SKM-1 treated with dmso at 0.1 percent for 144 hours (cell line): ENCODE data around the gene PRIMA1.
"Not testable (repeated sequence)": the region's sequence is repeated elsewhere in the genome, so short reads cannot be mapped to it uniquely, and the experiment has no call there.

ENCODE experiments used
- DNase-seq: peaks from one replicate; lab custom pipeline; 2025; ENCODE audit not compliant: unreplicated experiment; lab: John Stamatoyannopoulos, UW

PRIMA1 gene

GRCh38 chr14:93788293-93788542, at the start of gene PRIMA1:
Gene PRIMA1 (minus strand): TSS chr14:93788485. CDS start chr14:93787718, 767 bp downstream.
- no peak for DNase-seq

- DNase-seq, result no peak
Measured at GRCh38 chr14:93834699-93835371, 46.5 kb upstream of the PRIMA1 start.

- DNase-seq, result no peak
Measured at GRCh38 chr14:93832665-93833064, 44.4 kb upstream of the PRIMA1 start.

- no peak for DNase-seq
Measured at GRCh38 chr14:93832081-93832480, 43.8 kb upstream of the PRIMA1 start.

- DNase-seq, result no peak
Measured at GRCh38 chr14:93830753-93831461, 42.6 kb upstream of the PRIMA1 start.

- DNase-seq, result no peak
Measured at GRCh38 chr14:93829839-93830481, 41.7 kb upstream of the PRIMA1 start.

DNA sequence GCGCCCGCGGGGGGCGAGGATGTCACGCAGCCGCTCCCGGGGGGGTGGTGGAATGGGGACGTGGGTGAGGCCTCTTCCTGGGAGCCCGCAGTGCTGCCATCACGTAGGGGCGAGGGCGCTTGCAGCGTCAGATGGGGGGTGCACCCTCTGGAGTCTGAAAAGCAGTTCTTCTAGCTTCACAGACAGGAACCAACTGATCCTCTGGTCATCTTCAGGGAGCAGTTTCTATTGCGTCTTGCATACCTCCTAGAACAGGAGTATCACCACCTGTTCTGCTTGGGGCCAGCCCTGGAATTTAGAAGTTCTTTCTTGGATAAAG, 36.9 kb upstream of the PRIMA1 start:
- DNase-seq, result no peak

DNA sequence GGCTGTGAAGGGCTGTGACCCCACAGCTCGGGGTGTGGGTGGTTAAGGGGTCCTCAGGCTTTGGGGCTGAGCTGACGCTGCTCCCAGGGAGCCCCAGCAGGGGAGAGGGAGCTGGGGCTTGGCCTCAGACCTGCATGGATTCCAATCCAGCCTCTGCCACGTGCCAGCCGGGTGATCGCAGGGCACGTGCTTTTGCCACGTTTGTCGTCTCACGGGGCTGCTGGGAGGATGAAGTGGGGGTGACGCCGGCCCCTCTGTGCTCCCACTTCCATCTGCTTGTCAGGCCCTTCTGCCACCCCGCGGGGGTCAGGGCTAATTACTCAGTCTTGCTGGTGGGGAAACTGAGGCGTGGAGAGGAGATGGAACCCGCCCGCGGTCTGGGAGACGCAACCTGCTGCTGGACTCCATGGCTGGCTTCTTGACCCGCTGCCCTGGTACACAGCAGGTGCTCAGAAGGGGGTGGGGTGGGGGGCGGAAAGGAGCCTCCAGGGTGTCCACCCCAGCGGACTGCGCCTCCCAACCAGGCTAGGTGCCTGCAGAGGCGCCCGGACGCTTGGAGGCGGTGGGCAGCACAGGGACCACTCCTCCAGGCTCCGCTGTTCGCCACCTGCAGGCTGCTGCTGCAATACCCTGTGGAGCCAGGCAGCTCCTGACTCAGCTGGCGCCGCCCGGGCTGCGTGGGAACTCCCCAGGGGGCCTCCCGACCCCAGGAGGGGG, 36.4 kb upstream of the PRIMA1 start:
- DNase-seq, result no peak

DNA sequence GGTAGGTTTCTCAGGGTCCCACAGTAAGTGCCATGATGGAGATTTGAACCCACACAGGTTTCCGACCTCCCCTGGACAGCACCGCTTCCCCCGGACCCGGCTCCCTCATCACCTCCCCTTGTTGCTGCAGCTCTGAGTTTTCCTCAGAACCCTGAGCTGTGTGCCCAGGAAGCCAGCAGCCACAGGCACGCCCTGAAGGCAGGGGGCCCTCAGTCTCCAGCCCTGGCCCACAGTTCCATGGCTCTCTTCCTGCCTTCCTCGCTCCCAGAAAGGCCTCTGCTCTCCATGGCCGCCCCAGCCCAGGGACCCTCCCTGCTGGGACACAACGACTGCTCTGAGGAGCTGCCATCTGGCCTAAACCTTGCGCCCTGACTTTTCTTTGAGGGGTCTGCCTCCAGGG, 35.8 kb upstream of the PRIMA1 start:
- DNase-seq, result no peak

GRCh38 chr14:93821051-93821450, 32.8 kb upstream of the PRIMA1 start:
- DNase-seq, result no peak

GRCh38 chr14:93818857-93819256, 30.6 kb upstream of the PRIMA1 start:
- no peak for DNase-seq

GRCh38 chr14:93811676-93812075, 23.4 kb upstream of the PRIMA1 start:
- no peak for DNase-seq

DNA sequence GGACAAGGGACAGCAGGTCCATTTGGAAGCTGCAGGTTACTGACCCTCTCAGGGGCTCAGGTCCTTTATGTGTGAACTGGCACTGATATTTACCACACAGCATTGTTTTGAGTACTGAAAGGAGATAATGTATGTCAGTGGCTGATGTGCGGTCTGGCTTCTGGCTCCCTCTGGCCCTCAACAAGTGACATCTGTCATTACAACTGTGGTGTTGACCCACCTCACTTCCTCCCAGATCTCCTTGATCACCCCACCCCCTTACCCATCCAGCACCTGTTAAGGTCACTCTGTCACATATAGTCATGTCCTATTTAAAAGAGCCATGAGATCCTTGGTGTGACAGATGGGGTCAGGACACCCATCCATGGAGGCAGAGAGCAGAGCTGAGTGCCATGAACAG, 22.7 kb upstream of the PRIMA1 start:
- DNase-seq, result no peak

- DNase-seq, result not testable (repeated sequence)
Measured at GRCh38 chr14:93809491-93810420, 21.5 kb upstream of the PRIMA1 start.

DNA sequence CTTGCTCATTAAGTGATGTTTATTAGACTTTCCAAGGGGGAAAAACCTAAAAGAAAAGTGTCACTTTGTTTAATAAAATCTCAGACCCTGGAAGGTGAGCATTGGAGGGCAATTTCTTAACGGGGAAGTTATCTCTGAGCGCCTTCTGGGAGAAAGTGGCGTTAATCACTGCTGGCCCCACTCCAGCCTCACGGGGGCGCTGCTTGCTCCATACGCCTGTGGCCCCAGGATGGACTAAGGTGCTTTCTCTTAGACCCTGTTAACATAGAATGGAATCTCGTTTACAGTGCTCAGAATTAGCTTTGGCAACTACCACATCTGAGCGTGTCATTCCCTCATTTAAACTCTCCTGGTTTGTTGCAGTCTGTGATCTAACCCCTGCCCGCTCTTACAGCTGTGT, 16.4 kb upstream of the PRIMA1 start:
- no peak for DNase-seq

- DNase-seq, result no peak
Measured at GRCh38 chr14:93803408-93804318, 15.4 kb upstream of the PRIMA1 start.

- DNase-seq, result no peak
Measured at GRCh38 chr14:93799989-93800921, 12.0 kb upstream of the PRIMA1 start.

DNA sequence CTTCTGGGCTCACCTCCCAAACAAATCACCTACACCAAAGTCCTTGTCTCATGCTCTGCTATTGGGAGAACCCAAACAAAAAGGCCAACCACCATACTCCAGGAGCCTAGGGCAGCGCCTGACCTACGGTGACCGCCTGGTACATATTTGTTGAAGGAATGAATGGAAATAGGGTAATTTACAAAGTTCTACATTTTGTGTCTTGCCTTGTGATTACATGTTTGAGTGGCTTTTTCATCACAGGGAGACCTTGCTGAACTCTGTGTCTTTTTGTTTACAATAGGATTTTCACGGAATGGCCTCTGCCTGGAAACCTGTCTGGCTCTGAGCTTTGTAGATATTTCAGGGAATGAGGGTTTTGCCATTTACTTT, 11.3 kb upstream of the PRIMA1 start:
- no peak for DNase-seq

- no peak for DNase-seq
Measured at GRCh38 chr14:93797536-93797935, 9.3 kb upstream of the PRIMA1 start.
